GM12872 (cell line): ENCODE data around the gene GRIK4.

ENCODE experiments used
- TF ChIP-seq, protein P1 (sequence below): IDR thresholded peaks from 3 replicates; pipeline ENCODE4 v1.5.1; 2011; ENCODE audit warnings: low read depth, mild to moderate bottlenecking, low read length, moderate library complexity; ENCODE audit not compliant: insufficient read depth

Gene GRIK4

DNA sequence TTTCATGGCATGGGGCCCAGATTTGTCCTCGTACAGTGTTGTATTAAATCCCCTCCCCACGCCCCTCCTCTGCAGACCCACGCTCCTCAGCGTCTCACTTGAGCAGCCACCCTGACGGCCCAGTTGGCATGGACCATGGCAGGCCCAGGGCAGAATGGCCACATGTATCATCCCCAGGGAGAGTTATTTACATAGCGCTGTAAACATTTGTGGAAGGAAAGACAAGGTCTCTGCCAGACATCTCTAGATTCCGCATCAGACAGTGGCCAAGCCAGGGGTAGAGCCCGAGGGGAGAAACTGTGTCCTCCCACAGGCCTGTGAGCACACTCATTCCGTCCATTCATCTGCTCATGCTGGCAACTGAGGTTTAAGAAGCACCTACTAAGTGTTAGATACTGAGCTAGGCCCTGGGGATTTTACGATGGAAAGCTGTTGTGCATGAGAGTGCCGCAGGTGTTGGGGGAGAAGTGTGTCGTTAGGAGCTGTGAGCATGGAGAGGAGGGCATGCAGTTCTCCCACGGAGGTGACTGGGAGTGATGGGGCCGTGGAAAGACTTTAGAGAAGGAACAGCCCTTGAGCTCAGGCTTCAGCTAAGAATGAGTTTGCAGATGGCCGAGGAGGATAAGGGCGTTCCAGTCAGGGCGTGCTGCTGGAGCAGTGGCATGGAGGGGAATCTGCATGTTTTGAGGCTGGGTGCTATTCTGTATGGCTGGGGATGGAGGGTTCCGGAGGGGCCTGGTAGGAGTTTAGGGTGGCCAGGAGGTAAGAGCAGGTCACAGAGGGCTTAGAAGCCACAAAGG is 94.9 kb downstream of the GRIK4 start:
- TF ChIP-seq, protein P1, sequence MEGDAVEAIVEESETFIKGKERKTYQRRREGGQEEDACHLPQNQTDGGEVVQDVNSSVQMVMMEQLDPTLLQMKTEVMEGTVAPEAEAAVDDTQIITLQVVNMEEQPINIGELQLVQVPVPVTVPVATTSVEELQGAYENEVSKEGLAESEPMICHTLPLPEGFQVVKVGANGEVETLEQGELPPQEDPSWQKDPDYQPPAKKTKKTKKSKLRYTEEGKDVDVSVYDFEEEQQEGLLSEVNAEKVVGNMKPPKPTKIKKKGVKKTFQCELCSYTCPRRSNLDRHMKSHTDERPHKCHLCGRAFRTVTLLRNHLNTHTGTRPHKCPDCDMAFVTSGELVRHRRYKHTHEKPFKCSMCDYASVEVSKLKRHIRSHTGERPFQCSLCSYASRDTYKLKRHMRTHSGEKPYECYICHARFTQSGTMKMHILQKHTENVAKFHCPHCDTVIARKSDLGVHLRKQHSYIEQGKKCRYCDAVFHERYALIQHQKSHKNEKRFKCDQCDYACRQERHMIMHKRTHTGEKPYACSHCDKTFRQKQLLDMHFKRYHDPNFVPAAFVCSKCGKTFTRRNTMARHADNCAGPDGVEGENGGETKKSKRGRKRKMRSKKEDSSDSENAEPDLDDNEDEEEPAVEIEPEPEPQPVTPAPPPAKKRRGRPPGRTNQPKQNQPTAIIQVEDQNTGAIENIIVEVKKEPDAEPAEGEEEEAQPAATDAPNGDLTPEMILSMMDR, result no peak

DNA sequence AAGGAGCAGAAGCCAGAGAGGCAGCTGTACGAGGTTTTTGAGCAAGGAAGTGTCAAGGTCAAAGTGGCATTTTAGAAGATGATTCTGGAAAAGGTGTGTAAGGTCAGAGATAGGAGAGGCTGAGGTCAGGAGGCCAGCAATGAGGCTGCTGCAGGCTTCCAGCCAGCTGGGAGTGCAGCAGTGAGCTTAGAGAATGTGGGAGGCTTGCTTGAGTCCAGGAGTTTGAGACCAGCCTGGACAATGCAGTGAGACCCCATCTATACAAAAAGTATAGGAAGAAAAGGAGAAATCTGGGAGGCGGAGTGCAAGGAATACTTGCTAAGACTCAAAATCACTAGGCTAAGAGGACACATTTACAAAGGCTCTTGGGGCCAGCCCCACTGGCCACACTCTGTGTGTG is 96.5 kb downstream of the GRIK4 start:
- TF ChIP-seq, protein P1, result no peak

DNA sequence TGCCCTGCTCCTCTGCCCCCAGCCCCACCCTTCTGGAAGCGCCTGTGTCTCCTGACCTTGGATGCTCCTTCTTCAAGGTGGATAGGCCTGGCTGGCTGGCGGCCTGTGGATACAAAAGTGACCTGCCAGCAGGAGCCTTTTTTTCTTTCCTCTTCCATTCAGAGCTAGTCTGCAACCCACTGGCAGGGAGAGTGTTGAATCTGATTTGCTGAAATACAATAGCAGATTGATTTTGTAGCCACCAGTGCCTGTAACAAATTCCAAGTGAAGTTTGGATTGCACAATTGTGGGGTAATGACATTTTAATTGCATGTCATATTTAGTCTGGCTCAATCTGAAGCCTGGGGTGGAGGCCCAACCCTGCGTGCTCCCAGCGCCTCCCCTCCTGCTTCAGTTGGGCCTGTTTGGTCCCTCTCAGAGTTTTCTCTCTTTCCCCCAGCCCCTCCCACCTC is 97.2 kb downstream of the GRIK4 start:
- TF ChIP-seq, protein P1, result no peak

DNA sequence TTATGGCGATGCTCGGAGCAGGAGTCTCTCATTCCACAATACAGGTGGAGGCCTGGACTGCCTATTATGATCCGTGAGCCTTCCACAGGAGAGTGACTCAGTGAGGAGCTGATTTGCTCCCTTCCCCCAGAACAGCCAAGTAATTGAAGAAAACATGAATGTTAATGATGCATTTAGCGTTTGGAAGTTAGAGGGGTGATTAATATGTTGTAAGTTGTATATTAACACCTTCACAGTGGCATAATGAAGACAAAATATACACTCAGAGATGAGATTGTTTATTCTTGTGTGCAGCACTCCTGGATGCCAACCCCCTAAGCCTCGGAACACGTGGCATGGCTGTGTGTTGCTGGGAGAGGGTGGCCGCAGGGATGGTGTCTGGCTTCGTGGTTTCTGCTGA is 98.6 kb downstream of the GRIK4 start:
- TF ChIP-seq, protein P1, result no peak

DNA sequence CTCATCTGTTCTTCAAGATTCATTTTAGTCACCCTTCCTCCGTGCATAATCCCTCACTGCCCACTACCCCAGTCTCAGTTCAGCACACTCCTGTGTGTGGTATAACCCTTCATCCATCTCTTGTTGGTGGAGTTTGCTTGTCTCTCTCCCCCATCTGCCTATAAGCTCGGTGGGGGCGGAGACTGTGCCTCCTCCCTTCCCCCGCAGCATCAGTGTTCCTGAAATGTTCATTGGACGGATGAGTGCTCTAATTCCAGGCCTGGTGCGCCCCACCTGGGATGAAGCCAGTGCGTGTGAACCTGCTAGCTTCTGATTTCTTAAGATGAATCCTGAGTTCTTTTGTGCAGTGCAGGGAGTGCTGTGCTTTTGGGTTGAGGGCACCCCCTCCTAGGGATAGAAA is 100.0 kb downstream of the GRIK4 start:
- TF ChIP-seq, protein P1, result no peak

DNA sequence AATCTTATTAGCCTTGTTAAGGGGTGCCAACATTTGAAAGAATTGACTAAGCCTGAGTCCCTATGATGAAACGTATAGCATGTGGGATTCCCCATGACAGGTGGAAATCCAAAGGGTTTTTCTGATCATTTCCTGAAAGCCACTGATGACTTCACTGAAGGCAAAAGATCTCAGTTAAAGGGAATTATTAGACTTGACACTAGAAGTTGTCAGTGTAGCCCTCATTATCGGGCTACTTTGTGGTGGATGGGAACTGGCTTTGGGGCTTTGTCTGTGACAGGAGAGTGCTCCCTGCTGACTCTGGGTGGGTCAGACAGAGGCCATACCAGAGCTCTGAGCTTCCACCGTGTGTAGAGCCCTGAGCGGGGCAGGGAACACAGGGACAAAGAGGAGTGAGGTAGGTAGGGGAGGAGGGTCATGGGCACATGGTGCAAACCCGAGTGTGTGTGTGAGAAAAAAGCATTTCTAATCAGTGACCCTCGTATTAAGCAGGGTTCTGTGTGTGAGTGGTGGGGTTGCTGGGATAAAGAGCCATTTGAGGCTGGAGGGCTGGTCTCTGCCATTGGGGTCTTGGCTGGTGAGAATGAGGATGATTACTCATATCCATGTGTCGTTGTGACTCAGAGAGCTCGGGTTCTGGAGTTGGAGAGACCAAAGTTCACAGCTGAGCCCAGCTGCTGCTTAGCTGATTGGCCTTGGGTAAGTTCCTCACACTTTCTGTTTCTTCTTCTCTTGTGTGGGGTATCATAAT is 101.1 kb downstream of the GRIK4 start:
- TF ChIP-seq, protein P1, result no peak
